Measurements from ENCODE around the gene MPHOSPH8.

GRCh38 chr13:19670147-19670546 is 36.7 kb downstream of the MPHOSPH8 start:
- TF ChIP-seq POLR2AphosphoS5 (IDR thresholded peaks at IDR 0.05; ENCODE audit: low read depth, low read length) (no peak), TAF1 (IDR thresholded peaks at IDR 0.05; ENCODE audit: borderline replicate concordance, low read depth, low read length) (no peak), POLR2A (IDR thresholded peaks at IDR 0.05; ENCODE audit: low read depth, low read length) (no peak)

All from GM12892 (cell line).